BE2C (cell line): Measurements from ENCODE around the gene TENM4.

ENCODE experiments used
- DNase-seq: peaks from one replicate; pipeline ENCODE4 v3.0.0-alpha.2; 2020
- H3K27me3 ChIP-seq: fragments of 250-450 bp; sonication (Bioruptor Pico); 2 replicates; pipeline ENCODE4 v1.5.1; 2020; ENCODE audit warnings: mild to moderate bottlenecking
- H3K36me3 ChIP-seq: fragments of 250-450 bp; sonication (Bioruptor Pico); 2 replicates; pipeline ENCODE4 v1.5.1; 2020; ENCODE audit warnings: mild to moderate bottlenecking
- H3K4me1 ChIP-seq: fragments of 250-450 bp; sonication (Bioruptor Pico); 2 replicates; pipeline ENCODE4 v1.5.1; 2020
- H3K4me3 ChIP-seq: 2 replicates; pipeline ENCODE4 v1.5.1; 2011; ENCODE audit warnings: low read depth, low read length
- H3K9me3 ChIP-seq: fragments of 250-450 bp; sonication (Bioruptor Pico); 2 replicates; pipeline ENCODE4 v1.5.1; 2020
- TF ChIP-seq, protein P1 (sequence below): IDR thresholded peaks from 2 replicates; pipeline ENCODE4 v1.5.1; 2012; ENCODE audit warnings: mild to moderate bottlenecking, low read depth, low read length

Gene TENM4

DNA sequence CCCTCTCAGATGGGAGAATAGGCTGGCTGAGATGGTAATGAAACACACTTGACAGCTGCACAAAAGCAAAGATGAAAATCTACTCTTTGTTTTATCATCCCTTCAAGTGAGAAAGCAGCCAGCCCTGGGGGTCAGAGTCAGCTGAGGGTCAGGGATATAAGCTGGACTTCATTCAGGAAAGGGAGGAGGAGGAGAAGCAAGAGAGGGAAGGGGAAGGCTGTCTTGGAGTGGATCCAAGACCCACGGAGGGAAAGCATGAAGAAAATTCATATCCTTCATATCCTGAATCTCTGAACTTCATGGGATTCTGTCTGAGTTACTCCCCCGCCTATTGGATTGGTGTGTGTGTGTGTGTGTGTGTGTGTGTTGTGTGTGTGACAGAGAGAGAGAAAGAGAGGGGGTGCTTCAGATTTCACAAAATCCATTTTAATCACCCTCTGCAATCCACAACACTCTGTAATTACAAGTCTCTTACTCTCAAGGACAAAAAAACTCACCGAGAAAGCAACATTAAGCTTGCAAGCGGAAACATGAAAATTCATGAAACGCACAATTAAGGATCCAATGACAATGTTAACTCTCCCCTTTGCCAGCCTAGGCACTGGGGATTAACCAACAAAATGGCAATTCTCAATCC is 327.7 kb downstream of the TENM4 start:
- H3K36me3 ChIP-seq = no peaks in the 10 kb centered on the region
- no peaks in the 10 kb centered on the region for H3K27me3 ChIP-seq
- no peak for DNase-seq
- TF ChIP-seq, protein P1, sequence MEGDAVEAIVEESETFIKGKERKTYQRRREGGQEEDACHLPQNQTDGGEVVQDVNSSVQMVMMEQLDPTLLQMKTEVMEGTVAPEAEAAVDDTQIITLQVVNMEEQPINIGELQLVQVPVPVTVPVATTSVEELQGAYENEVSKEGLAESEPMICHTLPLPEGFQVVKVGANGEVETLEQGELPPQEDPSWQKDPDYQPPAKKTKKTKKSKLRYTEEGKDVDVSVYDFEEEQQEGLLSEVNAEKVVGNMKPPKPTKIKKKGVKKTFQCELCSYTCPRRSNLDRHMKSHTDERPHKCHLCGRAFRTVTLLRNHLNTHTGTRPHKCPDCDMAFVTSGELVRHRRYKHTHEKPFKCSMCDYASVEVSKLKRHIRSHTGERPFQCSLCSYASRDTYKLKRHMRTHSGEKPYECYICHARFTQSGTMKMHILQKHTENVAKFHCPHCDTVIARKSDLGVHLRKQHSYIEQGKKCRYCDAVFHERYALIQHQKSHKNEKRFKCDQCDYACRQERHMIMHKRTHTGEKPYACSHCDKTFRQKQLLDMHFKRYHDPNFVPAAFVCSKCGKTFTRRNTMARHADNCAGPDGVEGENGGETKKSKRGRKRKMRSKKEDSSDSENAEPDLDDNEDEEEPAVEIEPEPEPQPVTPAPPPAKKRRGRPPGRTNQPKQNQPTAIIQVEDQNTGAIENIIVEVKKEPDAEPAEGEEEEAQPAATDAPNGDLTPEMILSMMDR = no peak
- no peaks in the 10 kb centered on the region for H3K9me3 ChIP-seq
- no peaks in the 10 kb centered on the region; the same call in 1 of the 2 replicates for H3K4me1 ChIP-seq
- no peak overlapping the region for H3K4me3 ChIP-seq

DNA sequence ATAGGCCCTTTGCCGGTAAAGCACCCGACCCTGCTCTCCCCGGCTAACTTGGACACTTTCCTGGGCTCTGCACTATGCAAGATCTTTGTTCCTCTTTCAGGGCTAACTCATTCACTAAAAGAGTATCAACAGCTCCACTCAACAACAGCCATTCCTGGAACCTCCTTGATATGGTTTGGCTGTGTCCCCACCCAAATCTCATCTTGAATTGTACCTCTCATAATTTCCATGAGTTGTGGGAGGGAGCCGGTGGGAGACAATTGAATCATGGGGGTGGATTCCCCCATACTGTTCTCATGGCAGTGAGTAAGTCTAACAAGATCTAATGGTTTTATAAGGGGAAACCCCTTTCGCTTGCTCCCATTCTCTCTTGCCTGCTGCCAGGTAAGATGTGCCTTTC is 330.0 kb downstream of the TENM4 start:
- DNase-seq = no peak
- TF ChIP-seq, protein P1 = no peak

GRCh38 chr11:79110321-79110720 is 330.5 kb downstream of the TENM4 start:
- Histone ChIP-seq H3K27me3 (no peaks in the 10 kb centered on the region), H3K4me1 (no peaks in the 10 kb centered on the region), H3K4me3 (no peak overlapping the region), H3K9me3 (no peaks in the 10 kb centered on the region), H3K36me3 (no peaks in the 10 kb centered on the region)
- TF ChIP-seq, protein P1 = no peak
- no peak for DNase-seq

More for the DNA sequence above, 330.0 kb downstream of the TENM4 start:
- H3K9me3 ChIP-seq = no peaks in the 10 kb centered on the region
- no peaks in the 10 kb centered on the region for H3K36me3 ChIP-seq
- no peaks in the 10 kb centered on the region for H3K27me3 ChIP-seq
- H3K4me1 ChIP-seq = no peaks in the 10 kb centered on the region
- no peak overlapping the region for H3K4me3 ChIP-seq

DNA sequence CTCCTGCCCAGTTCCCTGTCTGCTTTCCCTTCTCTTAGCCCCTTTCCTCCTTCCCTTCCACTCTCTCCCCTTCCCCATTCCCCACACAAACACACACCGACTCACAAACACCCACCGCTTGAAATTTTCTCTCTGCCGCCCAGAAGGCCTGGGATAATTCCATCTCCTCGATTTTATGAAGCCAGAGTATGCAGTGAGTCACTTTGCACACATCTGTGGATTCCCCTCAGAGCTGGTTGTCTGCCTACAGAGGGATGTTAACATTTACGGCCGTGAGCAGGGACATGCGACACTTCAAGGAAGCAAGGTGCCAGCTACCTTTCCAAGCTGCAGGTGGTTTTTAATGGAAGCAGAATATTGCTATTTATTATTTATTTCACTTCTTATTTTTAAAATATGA is 332.0 kb downstream of the TENM4 start:
- H3K36me3 ChIP-seq = no peaks in the 10 kb centered on the region
- H3K27me3 ChIP-seq = no peaks in the 10 kb centered on the region
- TF ChIP-seq, protein P1 = no peak
- no peaks in the 10 kb centered on the region for H3K4me1 ChIP-seq
- no peak overlapping the region for H3K4me3 ChIP-seq
- DNase-seq = no peak
- H3K9me3 ChIP-seq = no peaks in the 10 kb centered on the region

- TF ChIP-seq, protein P1 = no peak
- Histone ChIP-seq H3K36me3 (no peaks in the 10 kb centered on the region), H3K9me3 (no peaks in the 10 kb centered on the region), H3K27me3 (no peaks in the 10 kb centered on the region), H3K4me1 (peaks cover 12% of the 10 kb centered on the region), H3K4me3 (no peak overlapping the region)
- DNase-seq = no peak
Observed at GRCh38 chr11:79102840-79103239, 338.0 kb downstream of the TENM4 start.

DNA sequence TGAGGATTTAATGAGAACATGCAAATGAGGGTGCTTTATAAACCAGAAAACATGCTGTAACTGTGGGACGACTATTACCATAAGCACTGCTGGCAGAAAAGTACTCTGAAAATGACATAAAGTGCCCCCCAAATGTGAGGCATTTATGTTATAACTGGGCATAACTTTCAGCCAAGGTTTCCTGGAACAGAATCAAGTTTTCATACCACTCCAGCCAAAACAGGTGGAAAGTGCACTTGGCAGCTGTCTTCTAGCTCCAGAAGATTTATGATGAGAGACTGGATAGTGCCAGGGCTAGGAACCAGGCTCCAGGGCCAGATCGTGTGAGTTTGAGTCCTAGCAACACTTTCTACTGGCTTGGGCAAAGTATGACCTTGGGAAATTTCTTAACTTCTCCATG is 339.2 kb downstream of the TENM4 start:
- Histone ChIP-seq H3K36me3 (no peaks in the 10 kb centered on the region), H3K27me3 (no peaks in the 10 kb centered on the region), H3K4me3 (no peak overlapping the region), H3K9me3 (no peaks in the 10 kb centered on the region), H3K4me1 (peaks cover 12% of the 10 kb centered on the region)
- no peak for DNase-seq
- TF ChIP-seq, protein P1 = no peak
